ENCODE results near the gene CYTH2. TPM values are rescaled to one million over a fixed set of nuclear protein-coding genes. Genes with fewer than 3 reads are reported as not detected.
"Not testable (repeated sequence)": the region's sequence is repeated elsewhere in the genome, so short reads cannot be mapped to it uniquely, and the experiment has no call there.

CYTH2 gene
- total RNA-seq, 1 donor from 2014 or later, result 67.1 TPM

DNA sequence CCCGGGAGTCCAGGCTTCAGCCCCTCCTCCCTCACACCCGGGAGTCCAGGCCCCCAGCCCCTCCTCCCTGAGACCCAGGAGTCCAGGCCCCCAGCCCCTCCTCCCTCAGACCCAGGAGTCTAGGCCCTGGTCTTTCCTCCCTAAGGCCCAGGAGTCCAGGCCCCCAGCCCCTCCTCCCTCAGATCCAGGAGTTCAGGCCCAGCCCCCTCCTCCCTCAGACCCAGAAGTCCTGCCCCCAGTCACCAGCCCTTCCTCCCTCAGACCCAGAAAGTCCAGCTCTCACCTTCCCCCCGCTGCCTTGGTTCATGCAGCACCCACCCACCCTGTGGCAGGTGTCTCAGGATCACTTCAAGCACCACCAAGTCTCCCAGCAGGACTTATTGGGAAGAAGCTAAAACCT lies 14.1 kb downstream of the CYTH2 start:
- H3K9me3 Mint-ChIP-seq (ENCODE audit: unreplicated experiment), result no peaks in the 10 kb centered on the region
- no peak for DNase-seq (ENCODE audit: low read depth)
- peaks cover 10% of the 10 kb centered on the region for H3K36me3 Mint-ChIP-seq (ENCODE audit: low read depth, unreplicated experiment)

DNA sequence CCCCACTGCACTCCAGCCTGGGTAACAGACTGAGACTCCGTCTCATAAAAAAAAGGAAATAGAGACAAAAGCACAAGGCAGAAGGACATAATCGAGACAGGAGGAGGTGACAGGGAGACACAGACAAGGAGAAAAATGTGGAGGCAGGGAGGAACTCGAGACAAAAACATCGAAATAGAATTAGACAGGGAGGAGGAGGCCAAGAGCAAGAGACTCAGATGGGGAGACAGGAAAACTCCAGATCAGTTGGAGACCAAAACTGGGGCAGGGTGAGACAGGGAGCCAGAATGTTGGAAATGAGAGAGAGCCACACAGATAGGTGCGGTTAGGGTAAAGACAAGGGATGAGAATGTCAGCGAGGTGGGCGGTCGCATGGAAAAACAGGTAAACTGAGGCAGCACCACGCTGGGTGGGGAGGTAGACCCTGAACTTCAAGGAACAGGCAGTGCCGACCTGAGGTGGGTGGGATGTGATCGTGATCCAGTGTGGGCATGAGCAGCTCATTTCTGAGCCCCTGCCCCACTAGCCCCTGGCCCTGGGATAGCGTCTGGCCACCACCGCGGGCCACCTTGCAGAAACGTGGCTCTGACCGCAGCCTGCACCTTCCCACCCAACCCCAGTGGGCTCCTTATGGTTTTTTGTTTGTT lies 15.2 kb downstream of the CYTH2 start:
- peaks cover 8% of the 10 kb centered on the region for H3K36me3 Mint-ChIP-seq (ENCODE audit: low read depth, unreplicated experiment)
- peak overlapping the region; percentile 68 for H3K27ac Mint-ChIP-seq (ENCODE audit: unreplicated experiment)
- H3K9me3 Mint-ChIP-seq (ENCODE audit: unreplicated experiment), result no peaks in the 10 kb centered on the region
- H3K4me1 Mint-ChIP-seq (ENCODE audit: low read depth, unreplicated experiment), result peaks cover 17% of the 10 kb centered on the region
- H3K9me3 ChIP-seq (ENCODE audit: insufficient read depth, low read depth, low read length), result no peaks in the 10 kb centered on the region
- no peak overlapping the region for H2AFZ ChIP-seq (ENCODE audit: low read depth, low read length)
- no peak overlapping the region for H3K27ac ChIP-seq (ENCODE audit: low read depth, low read length)
- peaks cover 41% of the 10 kb centered on the region for H3K4me1 ChIP-seq (ENCODE audit: insufficient read depth, low read length)
- no peak for TF ChIP-seq EZH2 (IDR thresholded peaks at IDR 0.05; ENCODE audit: insufficient read depth, low read length)
- TF ChIP-seq, protein P1, sequence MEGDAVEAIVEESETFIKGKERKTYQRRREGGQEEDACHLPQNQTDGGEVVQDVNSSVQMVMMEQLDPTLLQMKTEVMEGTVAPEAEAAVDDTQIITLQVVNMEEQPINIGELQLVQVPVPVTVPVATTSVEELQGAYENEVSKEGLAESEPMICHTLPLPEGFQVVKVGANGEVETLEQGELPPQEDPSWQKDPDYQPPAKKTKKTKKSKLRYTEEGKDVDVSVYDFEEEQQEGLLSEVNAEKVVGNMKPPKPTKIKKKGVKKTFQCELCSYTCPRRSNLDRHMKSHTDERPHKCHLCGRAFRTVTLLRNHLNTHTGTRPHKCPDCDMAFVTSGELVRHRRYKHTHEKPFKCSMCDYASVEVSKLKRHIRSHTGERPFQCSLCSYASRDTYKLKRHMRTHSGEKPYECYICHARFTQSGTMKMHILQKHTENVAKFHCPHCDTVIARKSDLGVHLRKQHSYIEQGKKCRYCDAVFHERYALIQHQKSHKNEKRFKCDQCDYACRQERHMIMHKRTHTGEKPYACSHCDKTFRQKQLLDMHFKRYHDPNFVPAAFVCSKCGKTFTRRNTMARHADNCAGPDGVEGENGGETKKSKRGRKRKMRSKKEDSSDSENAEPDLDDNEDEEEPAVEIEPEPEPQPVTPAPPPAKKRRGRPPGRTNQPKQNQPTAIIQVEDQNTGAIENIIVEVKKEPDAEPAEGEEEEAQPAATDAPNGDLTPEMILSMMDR (IDR thresholded peaks at IDR 0.05; ENCODE audit: insufficient read depth, low read depth, low read length), result no peak
- H3K27me3 ChIP-seq (ENCODE audit: insufficient read depth, low read length), result no peaks in the 10 kb centered on the region
- no peak overlapping the region for H3K9ac ChIP-seq (ENCODE audit: low read length)
- no peaks in the 10 kb centered on the region for H3K36me3 ChIP-seq (ENCODE audit: insufficient read depth, low read length)
- H4K20me1 ChIP-seq (ENCODE audit: insufficient read depth, low read length), result peaks cover 15% of the 10 kb centered on the region
- no peak overlapping the region for H3K4me3 Mint-ChIP-seq (ENCODE audit: unreplicated experiment)
- no peak overlapping the region for H3K4me3 ChIP-seq (ENCODE audit: insufficient read depth, low read depth, low read length)
- no peaks in the 10 kb centered on the region for H3K27me3 Mint-ChIP-seq (ENCODE audit: low read depth, unreplicated experiment)
- FAIRE-seq, result no peak
- no peak for DNase-seq (ENCODE audit: low read depth)
- H3K4me2 ChIP-seq (ENCODE audit: low read length), result no peak overlapping the region
- no peaks in the 10 kb centered on the region for H3K79me2 ChIP-seq (ENCODE audit: insufficient read depth, low read length)

More for the DNA sequence above, 14.1 kb downstream of the CYTH2 start:
- no peak for FAIRE-seq
- no peak overlapping the region for H3K4me3 ChIP-seq (ENCODE audit: insufficient read depth, low read depth, low read length)
- no peaks in the 10 kb centered on the region for H3K9me3 ChIP-seq (ENCODE audit: insufficient read depth, low read depth, low read length)
- TF ChIP-seq, protein P1 (IDR thresholded peaks at IDR 0.05; ENCODE audit: insufficient read depth, low read depth, low read length), result no peak
- TF ChIP-seq EZH2 (IDR thresholded peaks at IDR 0.05; ENCODE audit: insufficient read depth, low read length), result no peak
- H3K27me3 Mint-ChIP-seq (ENCODE audit: low read depth, unreplicated experiment), result no peaks in the 10 kb centered on the region
- peaks cover 4% of the 10 kb centered on the region for H3K36me3 ChIP-seq (ENCODE audit: insufficient read depth, low read length)
- peak overlapping the region; percentile 23 for H3K27ac Mint-ChIP-seq (ENCODE audit: unreplicated experiment)
- H3K9ac ChIP-seq (ENCODE audit: low read length), result no peak overlapping the region
- H3K27me3 ChIP-seq (ENCODE audit: insufficient read depth, low read length), result no peaks in the 10 kb centered on the region
- H3K27ac ChIP-seq (ENCODE audit: low read depth, low read length), result no peak overlapping the region
- H3K4me1 Mint-ChIP-seq (ENCODE audit: low read depth, unreplicated experiment), result peaks cover 16% of the 10 kb centered on the region
- peaks cover 21% of the 10 kb centered on the region for H4K20me1 ChIP-seq (ENCODE audit: insufficient read depth, low read length)
- H3K4me1 ChIP-seq (ENCODE audit: insufficient read depth, low read length), result peaks cover 39% of the 10 kb centered on the region
- no peak overlapping the region for H2AFZ ChIP-seq (ENCODE audit: low read depth, low read length)
- no peaks in the 10 kb centered on the region for H3K79me2 ChIP-seq (ENCODE audit: insufficient read depth, low read length)
- no peak overlapping the region for H3K4me2 ChIP-seq (ENCODE audit: low read length)
- no peak overlapping the region for H3K4me3 Mint-ChIP-seq (ENCODE audit: unreplicated experiment)

GRCh38 chr19:48484931-48485612 lies 15.9 kb downstream of the CYTH2 start:
- Histone ChIP-seq H2AFZ (ENCODE audit: low read depth, low read length) (no peak overlapping the region), H3K4me1 (ENCODE audit: insufficient read depth, low read length) (peaks cover 35% of the 10 kb centered on the region), H3K36me3 (ENCODE audit: insufficient read depth, low read length) (no peaks in the 10 kb centered on the region), H3K4me3 (ENCODE audit: insufficient read depth, low read depth, low read length) (no peak overlapping the region), H3K9me3 (ENCODE audit: insufficient read depth, low read depth, low read length) (no peaks in the 10 kb centered on the region), H3K4me2 (ENCODE audit: low read length) (no peak overlapping the region), H3K9ac (ENCODE audit: low read length) (no peak overlapping the region), H3K79me2 (ENCODE audit: insufficient read depth, low read length) (no peaks in the 10 kb centered on the region), H3K27me3 (ENCODE audit: insufficient read depth, low read length) (no peaks in the 10 kb centered on the region), H3K27ac (ENCODE audit: low read depth, low read length) (no peak overlapping the region), H4K20me1 (ENCODE audit: insufficient read depth, low read length) (peaks cover 8% of the 10 kb centered on the region)
- TF ChIP-seq, protein P1 (IDR thresholded peaks at IDR 0.05; ENCODE audit: insufficient read depth, low read depth, low read length), result no peak
- Mint-ChIP-seq H3K27me3 (ENCODE audit: low read depth, unreplicated experiment) (no peaks in the 10 kb centered on the region), H3K4me3 (ENCODE audit: unreplicated experiment) (no peak overlapping the region), H3K36me3 (ENCODE audit: low read depth, unreplicated experiment) (peaks cover 4% of the 10 kb centered on the region), H3K9me3 (ENCODE audit: unreplicated experiment) (no peaks in the 10 kb centered on the region), H3K27ac (ENCODE audit: unreplicated experiment) (no peak overlapping the region), H3K4me1 (ENCODE audit: low read depth, unreplicated experiment) (peaks cover 14% of the 10 kb centered on the region)
- FAIRE-seq (no peak), DNase-seq (ENCODE audit: low read depth) (no peak)

DNA sequence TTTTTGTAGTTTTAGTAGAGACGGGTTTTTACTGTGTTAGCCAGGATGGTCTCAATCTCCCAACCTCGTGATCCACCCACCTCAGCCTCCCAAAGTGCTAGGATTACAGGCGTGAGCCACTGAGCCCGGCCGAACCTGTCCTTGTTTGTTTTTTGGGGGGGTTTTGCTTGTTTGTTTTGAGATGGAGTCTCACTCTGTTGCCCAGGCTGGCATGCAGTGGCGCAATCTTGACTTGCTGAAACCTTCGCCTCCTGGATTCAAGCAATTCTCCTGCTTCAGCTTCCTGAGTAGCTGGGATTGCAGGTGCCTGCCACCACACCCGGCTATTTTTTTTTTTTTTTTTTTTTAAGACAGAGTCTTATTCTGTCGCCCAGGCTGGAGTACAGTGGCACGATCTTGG lies 17.5 kb downstream of the CYTH2 start:
- not testable (repeated sequence) for H3K4me3 Mint-ChIP-seq (ENCODE audit: unreplicated experiment); H3K4me1 Mint-ChIP-seq (ENCODE audit: low read depth, unreplicated experiment)

More for the DNA sequence above, 17.5 kb downstream of the CYTH2 start:
- not testable (repeated sequence) for H3K79me2 ChIP-seq (ENCODE audit: insufficient read depth, low read length); H3K27ac Mint-ChIP-seq (ENCODE audit: unreplicated experiment); H4K20me1 ChIP-seq (ENCODE audit: insufficient read depth, low read length); H3K27me3 ChIP-seq (ENCODE audit: insufficient read depth, low read length); H3K4me2 ChIP-seq (ENCODE audit: low read length); H3K27me3 Mint-ChIP-seq (ENCODE audit: low read depth, unreplicated experiment); H3K9ac ChIP-seq (ENCODE audit: low read length); H3K4me3 ChIP-seq (ENCODE audit: insufficient read depth, low read depth, low read length); H3K36me3 Mint-ChIP-seq (ENCODE audit: low read depth, unreplicated experiment); H3K27ac ChIP-seq (ENCODE audit: low read depth, low read length); DNase-seq (ENCODE audit: low read depth); FAIRE-seq; H3K36me3 ChIP-seq (ENCODE audit: insufficient read depth, low read length); H2AFZ ChIP-seq (ENCODE audit: low read depth, low read length); H3K9me3 ChIP-seq (ENCODE audit: insufficient read depth, low read depth, low read length); H3K9me3 Mint-ChIP-seq (ENCODE audit: unreplicated experiment)
- H3K4me1 ChIP-seq (ENCODE audit: insufficient read depth, low read length), result peaks cover 23% of the 10 kb centered on the region

All from astrocyte (in vitro differentiated cells and primary cell).